ENCODE data around the gene KDELR1. TPM values are rescaled to one million over a fixed set of nuclear protein-coding genes. Genes with fewer than 3 reads are reported as not detected.

Gene KDELR1
- total RNA-seq, 3 donors from 2014 or later: 66.2 to 85.0 (median 68.5) TPM

DNA sequence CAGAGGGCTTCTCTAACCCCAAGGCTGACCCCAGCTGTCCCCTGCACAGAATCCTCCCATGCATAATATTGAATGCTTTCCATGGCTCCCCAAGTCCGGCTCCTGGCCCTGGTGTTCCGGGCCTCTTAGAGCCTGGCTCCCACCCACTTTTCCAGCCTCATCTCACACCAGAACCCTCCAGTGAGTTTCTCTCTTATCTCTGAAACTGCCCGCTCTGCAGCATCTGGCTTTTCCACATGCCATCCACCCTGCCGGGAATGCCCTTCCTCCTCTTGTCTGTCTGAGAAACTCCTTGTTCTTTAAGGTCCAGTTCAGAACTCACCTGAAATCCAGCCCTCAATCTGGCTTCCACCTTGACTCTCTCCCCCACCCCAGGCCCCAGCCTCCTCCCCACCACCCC is 20.4 kb downstream of the KDELR1 start:
- no peak for DNase-seq (ENCODE audit: low spot score in 2 of 2)
- TF ChIP-seq POLR2A (IDR thresholded peaks at IDR 0.05) (no peak), POLR2AphosphoS5 (IDR thresholded peaks at IDR 0.05) (no peak), CTCF (IDR thresholded peaks at IDR 0.05) (no peak)
- H3K4me1 ChIP-seq: no peaks in the 10 kb centered on the region
- no peaks in the 10 kb centered on the region for H3K9me3 ChIP-seq
- no peak overlapping the region for H3K27ac ChIP-seq
- intact Hi-C loops (cut with DNase I; ENCODE audit: low total_unique reads): no loop called here
- no peak overlapping the region for H3K4me3 ChIP-seq
- H3K27me3 ChIP-seq: no peaks in the 10 kb centered on the region
- H3K36me3 ChIP-seq: no peaks in the 10 kb centered on the region

GRCh38 chr19:48368936-48369335 is 22.4 kb downstream of the KDELR1 start:
- intact Hi-C loops (cut with DNase I; ENCODE audit: low total_unique reads): no loop called here
- no peak for DNase-seq (ENCODE audit: low spot score in 2 of 2)
- H3K4me1 ChIP-seq: no peaks in the 10 kb centered on the region
- H3K27me3 ChIP-seq: no peaks in the 10 kb centered on the region
- no peak overlapping the region for H3K4me3 ChIP-seq
- TF ChIP-seq POLR2AphosphoS5 (IDR thresholded peaks at IDR 0.05): no peak
- TF ChIP-seq CTCF (IDR thresholded peaks at IDR 0.05): no peak
- no peak for TF ChIP-seq POLR2A (IDR thresholded peaks at IDR 0.05)
- no peak overlapping the region for H3K27ac ChIP-seq
- H3K36me3 ChIP-seq: no peaks in the 10 kb centered on the region
- no peaks in the 10 kb centered on the region for H3K9me3 ChIP-seq

DNA sequence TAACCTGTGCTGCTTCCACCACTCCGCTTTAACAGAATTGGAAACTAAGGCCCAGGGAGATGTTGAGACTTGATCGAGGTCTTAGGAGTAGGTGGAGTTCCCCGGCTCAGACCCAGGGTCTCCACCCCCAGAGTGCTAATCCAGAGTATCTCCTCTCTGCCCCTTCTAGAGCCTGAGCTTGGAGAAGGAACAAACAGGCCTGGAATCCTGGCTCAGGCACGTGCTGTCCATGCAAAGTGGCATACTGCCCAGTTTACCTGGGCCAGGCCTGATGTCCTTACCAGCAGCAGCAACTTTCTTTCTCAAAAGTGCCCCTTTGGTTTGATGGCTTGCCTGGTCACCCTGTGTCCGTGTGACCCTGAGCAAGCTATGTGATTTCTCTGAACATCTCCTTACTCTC is 23.5 kb downstream of the KDELR1 start:
- intact Hi-C loops (cut with DNase I; ENCODE audit: low total_unique reads): no loop called here
- no peak for DNase-seq (ENCODE audit: low spot score in 2 of 2)
- no peaks in the 10 kb centered on the region for H3K9me3 ChIP-seq
- H3K27ac ChIP-seq: no peak overlapping the region
- H3K4me1 ChIP-seq: no peaks in the 10 kb centered on the region
- TF ChIP-seq CTCF (IDR thresholded peaks at IDR 0.05) (no peak), POLR2A (IDR thresholded peaks at IDR 0.05) (no peak), POLR2AphosphoS5 (IDR thresholded peaks at IDR 0.05) (no peak)
- H3K36me3 ChIP-seq: no peaks in the 10 kb centered on the region
- no peaks in the 10 kb centered on the region for H3K27me3 ChIP-seq
- H3K4me3 ChIP-seq: no peak overlapping the region

GRCh38 chr19:48365602-48366001 is 25.7 kb downstream of the KDELR1 start:
- no peak for DNase-seq (ENCODE audit: low spot score in 2 of 2)
- TF ChIP-seq CTCF (IDR thresholded peaks at IDR 0.05) (no peak), POLR2A (IDR thresholded peaks at IDR 0.05) (no peak), POLR2AphosphoS5 (IDR thresholded peaks at IDR 0.05) (no peak)

GRCh38 chr19:48364598-48365348 is 26.6 kb downstream of the KDELR1 start:
- H3K4me3 ChIP-seq: peak overlapping the region; percentile 5 to 73 (median 70)
- peak overlapping the region; percentile 95 for H3K27ac ChIP-seq

More at GRCh38 chr19:48365602-48366001, 25.7 kb downstream of the KDELR1 start:
- no peaks in the 10 kb centered on the region for H3K36me3 ChIP-seq
- H3K4me1 ChIP-seq: no peaks in the 10 kb centered on the region
- no peak overlapping the region for H3K4me3 ChIP-seq
- H3K9me3 ChIP-seq: no peaks in the 10 kb centered on the region
- intact Hi-C loops (cut with DNase I; ENCODE audit: low total_unique reads): no loop called here
- no peaks in the 10 kb centered on the region for H3K27me3 ChIP-seq
- no peak overlapping the region for H3K27ac ChIP-seq

More at GRCh38 chr19:48364598-48365348, 26.6 kb downstream of the KDELR1 start:
- Histone ChIP-seq H3K27me3 (no peaks in the 10 kb centered on the region), H3K9me3 (no peaks in the 10 kb centered on the region), H3K4me1 (no peaks in the 10 kb centered on the region), H3K36me3 (no peaks in the 10 kb centered on the region)
- TF ChIP-seq POLR2AphosphoS5 (IDR thresholded peaks at IDR 0.05) (no peak), POLR2A (IDR thresholded peaks at IDR 0.05) (no peak), CTCF (IDR thresholded peaks at IDR 0.05) (no peak)
- intact Hi-C loops (cut with DNase I; ENCODE audit: low total_unique reads): no loop called here
- peak in 1 of 2 donors; percentile 19 for DNase-seq (ENCODE audit: low spot score in 2 of 2)

Data from breast epithelium (tissue), 4 donors.